VCaP (cell line): Measurements from ENCODE around the gene MS4A6E.
"Not testable (repeated sequence)": the region's sequence is repeated elsewhere in the genome, so short reads cannot be mapped to it uniquely, and the experiment has no call there.

ENCODE experiments used
- H3K27ac ChIP-seq: fragments of 450-650 bp; 2 replicates; pipeline ENCODE4 v1.5.1; 2017
- CTCF ChIP-seq: fragments of 450-650 bp; conservative IDR thresholded peaks from 2 replicates; pipeline ENCODE4 v1.5.1; 2017; ENCODE audit warnings: mild to moderate bottlenecking, moderate library complexity

Gene MS4A6E

GRCh38 chr11:60326955-60327354, at the start of gene MS4A6E:
TSS of gene MS4A6E (plus strand) at chr11:60327255. CDS start at chr11:60334896, 7,641 bp downstream.
- H3K27ac ChIP-seq = no peak within 1 kb of the TSS
- no peak for TF ChIP-seq CTCF

- H3K27ac ChIP-seq = no peak within 1 kb of the TSS
- no peak for TF ChIP-seq CTCF
Observed at GRCh38 chr11:60280412-60280811, 46.6 kb upstream of the MS4A6E start, which contains the start of gene MS4A4A. TSS of gene MS4A4A (plus strand) at chr11:60280666. CDS start at chr11:60280676, 10 bp downstream.

GRCh38 chr11:60281485-60281884, 45.6 kb upstream of the MS4A6E start:
- TF ChIP-seq CTCF = no peak

GRCh38 chr11:60282286-60282685, 44.8 kb upstream of the MS4A6E start:
- no peak overlapping the region for H3K27ac ChIP-seq
- TF ChIP-seq CTCF = no peak

More at GRCh38 chr11:60281485-60281884, 45.6 kb upstream of the MS4A6E start:
- H3K27ac ChIP-seq = no peak overlapping the region

GRCh38 chr11:60285411-60286126, 41.5 kb upstream of the MS4A6E start:
- not testable (repeated sequence) for H3K27ac ChIP-seq

GRCh38 chr11:60288531-60288930, 38.5 kb upstream of the MS4A6E start:
- no peak for TF ChIP-seq CTCF
- no peak overlapping the region for H3K27ac ChIP-seq

- no peak for TF ChIP-seq CTCF
- H3K27ac ChIP-seq = no peak overlapping the region
Observed at GRCh38 chr11:60292145-60292544, 34.9 kb upstream of the MS4A6E start.

- H3K27ac ChIP-seq = no peak overlapping the region
- TF ChIP-seq CTCF = no peak
Observed at GRCh38 chr11:60301178-60301577, 25.9 kb upstream of the MS4A6E start.

- H3K27ac ChIP-seq = not testable (repeated sequence)
Observed at GRCh38 chr11:60301884-60302283, 25.2 kb upstream of the MS4A6E start.
